HepG2 (cell line): ENCODE data around the gene CABP2. TPM values are rescaled to one million over a fixed set of nuclear protein-coding genes. Genes with fewer than 3 reads are reported as not detected.

Source experiments
- ATF1 ChIP-seq: IDR thresholded peaks from 2 replicates; pipeline ENCODE4 v1.6.1; 2016; ENCODE audit warnings: mild to moderate bottlenecking, control low read depth
- CC2D1A ChIP-seq: sonication (generic); formaldehyde crosslinking; IDR thresholded peaks from 2 replicates; pipeline ENCODE4 v1.8.1; 2023; ENCODE audit warnings: mild to moderate bottlenecking, missing genetic modification reagents
- CENPX ChIP-seq: sonication (generic); formaldehyde crosslinking; IDR thresholded peaks from 2 replicates; pipeline ENCODE4 v1.9.0; 2021; ENCODE audit warnings: mild to moderate bottlenecking, missing genetic modification reagents, moderate library complexity
- GMEB2 ChIP-seq: IDR thresholded peaks from 2 replicates; pipeline ENCODE4 v1.6.1; 2016; ENCODE audit warnings: missing biosample characterization, missing genetic modification reagents, low read depth
- IRF2 ChIP-seq: IDR thresholded peaks from 2 replicates; pipeline ENCODE4 v1.6.1; 2018; ENCODE audit warnings: missing genetic modification reagents, missing compliant biosample characterization
- ISX ChIP-seq: sonication (generic); formaldehyde crosslinking; conservative IDR thresholded peaks from 2 replicates; pipeline ENCODE4 v1.5.0; 2020; ENCODE audit warnings: missing genetic modification reagents
- KLF6 ChIP-seq: IDR thresholded peaks from 2 replicates; pipeline ENCODE4 v1.8.0; 2016; ENCODE audit warnings: missing biosample characterization, missing genetic modification reagents
- POGK ChIP-seq: sonication (generic); formaldehyde crosslinking; conservative IDR thresholded peaks from 2 replicates; pipeline ENCODE4 v1.8.0; 2022; ENCODE audit warnings: mild to moderate bottlenecking, moderate library complexity, missing genetic modification reagents
- POLR2G ChIP-seq: fragments of 200-400 bp; formaldehyde crosslinking; IDR thresholded peaks from 2 replicates; pipeline ENCODE4 v1.6.1; 2018; ENCODE audit warnings: mild to moderate bottlenecking, low read depth, low read length, moderate library complexity
- SIN3A ChIP-seq: IDR thresholded peaks from 2 replicates; pipeline ENCODE4 v1.6.1; 2011; ENCODE audit warnings: low read depth, mild to moderate bottlenecking, control low read depth, low read length, borderline replicate concordance
- SMAD9 ChIP-seq: sonication (generic); formaldehyde crosslinking; IDR thresholded peaks from 2 replicates; pipeline ENCODE4 v1.5.1; 2020; ENCODE audit warnings: mild to moderate bottlenecking, missing genetic modification reagents
- SOX6 ChIP-seq, 2 experiments: fragments of 450-650 bp in 1 of 2; sonication (generic) in 1 of 2; formaldehyde crosslinking in 1 of 2; IDR thresholded peaks; 2 replicates each; pipeline versions ENCODE4 v1.4.0 to v1.6.1; 2017 to 2020; ENCODE audit warnings: antibody characterized with exemption in 1 of 2, mild to moderate bottlenecking in 1 of 2, missing genetic modification reagents in 1 of 2
- THYN1 ChIP-seq: sonication (generic); formaldehyde crosslinking; IDR thresholded peaks from 2 replicates; pipeline ENCODE4 v1.8.1; 2023; ENCODE audit warnings: low read depth, mild to moderate bottlenecking, moderate library complexity, missing genetic modification reagents, borderline replicate concordance
- U2AF2 ChIP-seq: fragments of 200-400 bp; formaldehyde crosslinking; IDR thresholded peaks from 2 replicates; pipeline ENCODE4 v1.6.1; 2017; ENCODE audit warnings: low read depth, mild to moderate bottlenecking, low read length
- XRCC5 ChIP-seq: fragments of 200-400 bp; formaldehyde crosslinking; optimal IDR thresholded peaks from 2 replicates; pipeline ENCODE3; 2017; ENCODE audit warnings: mild to moderate bottlenecking, low read length
- ZFP91 ChIP-seq: sonication (generic); formaldehyde crosslinking; IDR thresholded peaks from 2 replicates; pipeline ENCODE4 v1.9.0; 2022; ENCODE audit warnings: missing genetic modification reagents, mild to moderate bottlenecking, borderline replicate concordance
- ZNF274 ChIP-seq: sonication (generic); formaldehyde crosslinking; IDR thresholded peaks from 2 replicates; pipeline ENCODE4 v1.5.1; 2020; ENCODE audit warnings: mild to moderate bottlenecking, missing genetic modification reagents
- ZNF296 ChIP-seq: sonication (generic); formaldehyde crosslinking; conservative IDR thresholded peaks from 2 replicates; pipeline ENCODE4 v1.5.0; 2020; ENCODE audit warnings: mild to moderate bottlenecking, missing genetic modification reagents
- ZNF431 ChIP-seq: sonication (generic); formaldehyde crosslinking; IDR thresholded peaks from 2 replicates; pipeline ENCODE4 v1.9.0; 2022; ENCODE audit warnings: missing genetic modification reagents, low read depth, mild to moderate bottlenecking, borderline replicate concordance
- ZNF484 ChIP-seq: sonication (generic); formaldehyde crosslinking; IDR thresholded peaks from 2 replicates; pipeline ENCODE4 v1.5.1; 2020; ENCODE audit warnings: mild to moderate bottlenecking, low read depth, missing genetic modification reagents, borderline replicate concordance
- ZNF510 ChIP-seq: sonication (generic); formaldehyde crosslinking; IDR thresholded peaks from 2 replicates; pipeline ENCODE4 v1.4.0; 2020; ENCODE audit warnings: low read depth, mild to moderate bottlenecking, missing genetic modification reagents
- ZNF570 ChIP-seq: sonication (generic); formaldehyde crosslinking; IDR thresholded peaks from 2 replicates; pipeline ENCODE4 v1.4.0; 2020; ENCODE audit warnings: mild to moderate bottlenecking, missing genetic modification reagents, borderline replicate concordance
- ZNF781 ChIP-seq: sonication (generic); formaldehyde crosslinking; IDR thresholded peaks from 2 replicates; pipeline ENCODE4 v1.5.1; 2020; ENCODE audit warnings: borderline replicate concordance, mild to moderate bottlenecking, missing genetic modification reagents; ENCODE audit errors: not compliant biosample characterization
- ZNF83 ChIP-seq: sonication (generic); formaldehyde crosslinking; IDR thresholded peaks from 2 replicates; pipeline ENCODE4 v1.4.0; 2020; ENCODE audit warnings: missing genetic modification reagents, mild to moderate bottlenecking, borderline replicate concordance
- ZNF839 ChIP-seq: sonication (generic); formaldehyde crosslinking; IDR thresholded peaks from 2 replicates; pipeline ENCODE4 v1.4.0; 2020; ENCODE audit warnings: missing genetic modification reagents, mild to moderate bottlenecking, borderline replicate concordance
- polyA plus RNA-seq, 8 experiments: library from polyadenylated mRNA; depleted of rRNA in 3 of 8; stranded (reverse) in 7 of 8; unstranded in 1 of 8; fragments of >200 nt; fragmentation: Illumina TruSeq in 4 of 8; extraction: Trizol in 4 of 8; gene quantifications; 2 replicates each; pipeline versions ENCODE4 v1.2.1 to v1.2.3, GENCODE V29; 2011 to 2016; ENCODE audit warnings: low read depth in 4 of 8, missing spikeins in 1 of 8, mixed read lengths in 1 of 8; ENCODE audit not compliant: insufficient read depth in 1 of 8
- total RNA-seq, 5 experiments: library from RNA; depleted of rRNA; stranded (reverse); fragments of >200 nt; fragmentation: Illumina TruSeq; extraction: Trizol; gene quantifications; 2 replicates each; pipeline ENCODE4 v1.2.3, GENCODE V29; 2016; ENCODE audit warnings: low read depth in 1 of 5

CABP2 gene
- total and polyA plus RNA-seq, 2 of the 13 experiments (the other 11 are each of a cell fraction or from before 2014, with no cell fraction given), result not detected

- TF ChIP-seq GMEB2 (peak; percentile 73), ZNF274 (CRISPR knock-in tag) (0 out of 2 replicates have a peak, but pooled peaks have one; percentile 31), SIN3A (no peak; the same call in 1 of the 2 replicates), POLR2G (peak; percentile 46; the same call in 1 of the 2 replicates), THYN1 (no peak), CC2D1A (CRISPR knock-in tag) (no peak), U2AF2 (peak; percentile 94), CENPX (no peak), ZFP91 (CRISPR knock-in tag) (peak; percentile 60), ZNF484 (CRISPR knock-in tag) (no peak), ZNF839 (CRISPR knock-in tag) (no peak), POGK (CRISPR knock-in tag) (peak; percentile 76; the same call in 1 of the 2 replicates), ZNF431 (CRISPR knock-in tag) (no peak), KLF6 (CRISPR knock-in tag) (no peak), ZNF781 (CRISPR knock-in tag) (no peak), ZNF510 (CRISPR knock-in tag) (peak; percentile 89; the same call in 1 of the 2 replicates), SOX6 (IDR thresholded peaks at IDR 0.05) (no peak), SOX6 (CRISPR knock-in tag; IDR thresholded peaks at IDR 0.05) (peak; percentile 41; the same call in 1 of the 2 replicates), ZNF296 (no peak), ZNF83 (CRISPR knock-in tag) (no peak), XRCC5 (peak; percentile 79), IRF2 (peak; percentile 22; the same call in 1 of the 2 replicates), ZNF570 (no peak), ISX (CRISPR knock-in tag) (0 out of 2 replicates have a peak, but pooled peaks have one; percentile 18), ATF1 (CRISPR knock-in tag) (peak; percentile 91), SMAD9 (CRISPR knock-in tag) (no peak)
Measured at GRCh38 chr11:67508486-67509121, 14.6 kb downstream of the CABP2 start (continued).
